HCT116 (cell line): ENCODE results near the gene HCFC1. TPM values are rescaled to one million over a fixed set of nuclear protein-coding genes. Genes with fewer than 3 reads are reported as not detected.

Experiments
- ATAC-seq: fragments of 200-7000 bp; cut with Tn5 transposase; 2 replicates; pipeline ENCODE4 v1.9.1; 2020; ENCODE audit warnings: mild to moderate bottlenecking, moderate library complexity
- BruUV-seq: library from RNA; stranded (reverse); fragments of 400-500 nt; replicated peaks from 2 replicates; lab custom pipeline; 2021; lab: Mats Ljungman, UMichigan
- CTCF ChIA-PET: fragments of 300-600 bp; sonication (Branson Sonifier 250); formaldehyde crosslinking; loops from one replicate; lab custom pipeline; 2021; ENCODE audit warnings: antibody characterized with exemption; lab: Charles Lee
- POLR2A ChIA-PET: fragments of 300-600, 350-600 bp; sonication (Branson Sonifier 250); formaldehyde crosslinking; loops from one replicate; lab custom pipeline; 2021; ENCODE audit warnings: antibody characterized with exemption; lab: Charles Lee
- RAD21 ChIA-PET, 2 experiments: fragments of 300-600 bp; sonication (Branson Sonifier 250); formaldehyde crosslinking; loops; one replicate each; lab custom pipeline; 2023; ENCODE audit warnings: low total read pairs in 2 of 2; ENCODE audit not compliant: uncharacterized antibody in 2 of 2, unreplicated experiment in 2 of 2, low non-redundant PET in 1 of 2; lab: Charles Lee
- DNase-seq: peaks from one replicate; pipeline ENCODE4 v3.0.0-alpha.2; 2010; ENCODE audit warnings: low read depth, low spot score
- H2AFZ ChIP-seq: fragments of 200-600 bp; shearing (Covaris generic), sonication (generic); 2 replicates; pipeline ENCODE4 v1.6.1; 2017; ENCODE audit warnings: low read depth, mixed run types, mixed read lengths, antibody characterized with exemption, low read length; ENCODE audit not compliant: poor library complexity, severe bottlenecking
- H3K27ac ChIP-seq: 2 replicates; pipeline ENCODE4 v1.5.1; 2012; ENCODE audit warnings: low read depth, low read length
- H3K27me3 ChIP-seq: fragments of 200-600 bp; sonication (generic); 2 replicates; pipeline ENCODE4 v1.6.1; 2016; ENCODE audit warnings: mixed run types, low read length, mixed read lengths; ENCODE audit not compliant: insufficient read depth
- H3K36me3 ChIP-seq, 2 experiments: fragments of 200-500 bp in 1 of 2; fragments of 200-600 bp in 1 of 2; sonication (Bioruptor generic) in 1 of 2; sonication (generic) in 1 of 2; 2 replicates each; pipeline versions ENCODE4 v1.5.1 to v1.6.1; 2014 to 2016; ENCODE audit warnings: low read length in 2 of 2, inconsistent platforms in 1 of 2, mixed read lengths in 1 of 2, mixed run types in 1 of 2; ENCODE audit not compliant: insufficient read depth in 2 of 2, control insufficient read depth in 1 of 2
- H3K4me1 ChIP-seq, 2 experiments: fragments of 200-600 bp in 1 of 2; sonication (generic) in 1 of 2; 2 replicates each; pipeline versions ENCODE4 v1.5.1 to v1.6.1; 2012 to 2017; ENCODE audit warnings: low read length in 2 of 2, inconsistent platforms in 1 of 2, mild to moderate bottlenecking in 1 of 2, mixed read lengths in 1 of 2, mixed run types in 1 of 2, moderate library complexity in 1 of 2; ENCODE audit not compliant: insufficient read depth in 2 of 2, control insufficient read depth in 1 of 2
- H3K4me2 ChIP-seq: fragments of 200-600 bp; sonication (generic); 2 replicates; pipeline ENCODE4 v1.6.1; 2017; ENCODE audit warnings: mixed run types, low read length, mixed read lengths
- H3K4me3 ChIP-seq, 2 experiments: fragments of 200-600 bp in 1 of 2; sonication (generic) in 1 of 2; replicated peaks in 1 of 2; 2 replicates each; pipeline ENCODE4 v1.5.1; 2011 to 2016; ENCODE audit warnings: low read length in 2 of 2, control low read depth in 1 of 2, low read depth in 1 of 2, mild to moderate bottlenecking in 1 of 2, mixed read lengths in 1 of 2, mixed run types in 1 of 2
- H3K79me2 ChIP-seq: fragments of 200-600 bp; sonication (generic); 2 replicates; pipeline ENCODE4 v1.6.1; 2017; ENCODE audit warnings: mild to moderate bottlenecking, mixed run types, low read length, moderate library complexity, mixed read lengths; ENCODE audit not compliant: insufficient read depth
- H3K9ac ChIP-seq: fragments of 200-600 bp; sonication (generic); 2 replicates; pipeline ENCODE4 v1.6.1; 2016; ENCODE audit warnings: low read length, mixed read lengths
- H3K9me2 ChIP-seq: fragments of 200-600 bp; sonication (generic), shearing (Covaris generic); 2 replicates; pipeline ENCODE4 v1.6.1; 2017; ENCODE audit warnings: mixed run types, mild to moderate bottlenecking, moderate library complexity; ENCODE audit not compliant: insufficient read depth
- H3K9me3 ChIP-seq, 2 experiments: fragments of 200-500 bp in 1 of 2; fragments of 200-600 bp in 1 of 2; sonication (Bioruptor generic) in 1 of 2; sonication (generic) in 1 of 2; 2 replicates each; pipeline ENCODE4 v1.6.1; 2014 to 2017; ENCODE audit warnings: low read length in 2 of 2, mixed read lengths in 2 of 2, inconsistent platforms in 1 of 2, low read depth in 1 of 2, mild to moderate bottlenecking in 1 of 2, mixed run types in 1 of 2, moderate library complexity in 1 of 2; ENCODE audit not compliant: control insufficient read depth in 1 of 2, insufficient read depth in 1 of 2
- H4K20me1 ChIP-seq: fragments of 200-600 bp; sonication (generic), shearing (Covaris generic); 2 replicates; pipeline ENCODE4 v1.6.1; 2017; ENCODE audit warnings: mixed run types, mild to moderate bottlenecking, moderate library complexity; ENCODE audit not compliant: insufficient read depth
- ATF3 ChIP-seq: IDR thresholded peaks from 2 replicates; pipeline ENCODE4 v1.6.1; 2012
- POLR2A ChIP-seq: IDR thresholded peaks from 2 replicates; pipeline ENCODE4 v1.7.0; 2011; ENCODE audit warnings: borderline replicate concordance; ENCODE audit not compliant: insufficient read depth, insufficient read length; ENCODE audit errors: extremely low read depth
- POLR2AphosphoS5 ChIP-seq: IDR thresholded peaks from 2 replicates; pipeline ENCODE4 v1.6.1; 2011; ENCODE audit warnings: mild to moderate bottlenecking, low read depth, low read length, moderate library complexity
- YY1 ChIP-seq: IDR thresholded peaks from 2 replicates; pipeline ENCODE4 v1.6.1; 2011; ENCODE audit warnings: low read length, low read depth, moderate library complexity, mild to moderate bottlenecking; ENCODE audit not compliant: insufficient replicate concordance; ENCODE audit errors: extremely low read depth
- ZBTB33 ChIP-seq: IDR thresholded peaks from 2 replicates; pipeline ENCODE4 v1.6.1; 2011; ENCODE audit warnings: mild to moderate bottlenecking, low read length, moderate library complexity; ENCODE audit not compliant: insufficient replicate concordance; ENCODE audit errors: extremely low read depth
- ZFX ChIP-seq: fragments of 450-650 bp; IDR thresholded peaks from 2 replicates; pipeline ENCODE4 v1.6.1; 2017
- intact Hi-C: fragments of 100-400 bp; cut with micrococcal nuclease; formaldehyde crosslinking; loops from 2 replicates; pipeline ENCODE4 v1.10.0; 2022
- total RNA-seq: library from RNA; stranded (reverse); gene quantifications from one replicate; pipeline ENCODE4 v1.2.1, GENCODE V29; 2021; ENCODE audit not compliant: unreplicated experiment

The HCFC1 gene
- total RNA-seq, 1 experiment from 2014 or later, result 72.8 TPM

- ChIA-PET CTCF (interaction anchor here (2.5 kb wide), 2 partner anchors 21 kb away, joined by 12 to 14 read pairs; no protein-coding TSS in a partner anchor), POLR2A (interaction anchor here (1.0 to 1.7 kb wide), 4 partner anchors 9 to 131 kb away, joined by 3 to 7 read pairs (median 4); partner anchors contain the start of genes HCFC1, IDH3G, NAA10 and SSR4), RAD21 (no interaction called here)
- intact Hi-C loops, result no loop called here
- Histone ChIP-seq H3K9me3 (no peaks in the 10 kb centered on the region), H4K20me1 (no peaks in the 10 kb centered on the region), H3K9me2 (no peaks in the 10 kb centered on the region), H3K36me3 (peaks cover 0 to 3% of the 10 kb centered on the region in 2 experiments; a peak in 1 of 4 replicates), H2AFZ (no peak within 1 kb of the TSS), H3K4me3 (peak within 1 kb of the TSS; percentile 69 to 71), H3K4me1 (peaks cover 22 to 43% of the 10 kb centered on the region in 2 experiments), H3K27me3 (no peaks in the 10 kb centered on the region), H3K79me2 (peaks cover 27% of the 10 kb centered on the region; the same call in 1 of the 2 replicates), H3K9ac (peak within 1 kb of the TSS; percentile 80), H3K27ac (peak within 1 kb of the TSS; percentile 99), H3K4me2 (peak within 1 kb of the TSS; percentile 87)
- TSS peak; percentile 96 for BruUV-seq
- DNase-seq (peak; percentile 37), ATAC-seq (peak; percentile 31)
- no peak for TF ChIP-seq ATF3
- peak; percentile 79 for TF ChIP-seq POLR2AphosphoS5
- TF ChIP-seq POLR2A, result peak; percentile 98
- TF ChIP-seq ZFX, result peak; percentile 37; the same call in 1 of the 2 replicates
- TF ChIP-seq YY1, result no peak
- peak; percentile 38 for TF ChIP-seq ZBTB33
These were observed 45.7 kb downstream of the HCFC1 start, which contains the start of gene ARHGAP4 for GRCh38 chrX:153925739-153926551. ARHGAP4 (minus strand) TSS chrX:153926264; CDS start chrX:153926202, 62 bp downstream.
